GM13977 (cell line): ENCODE data around the gene ADORA3.
A peak's percentile ranks its signal among the peaks of the same experiment; 100 is the strongest.

Experiments
- DNase-seq: peaks from one replicate; pipeline ENCODE4 v3.0.0; 2012; ENCODE audit warnings: low spot score
- CTCF ChIP-seq: IDR thresholded peaks from 2 replicates; pipeline ENCODE4 v1.5.1; 2012; ENCODE audit warnings: mild to moderate bottlenecking, control low read depth; ENCODE audit not compliant: insufficient read depth; ENCODE audit errors: extremely low read depth, missing control alignments
- in situ Hi-C: fragments of 300-500 bp; cut with MboI; formaldehyde crosslinking; loops from one replicate; pipeline ENCODE4 v1.12.0; 2022; ENCODE audit warnings: low sequenced_read_pairs, low pct_unique_long_range_greater_than_20kb, mixed read lengths, inconsistent platforms; ENCODE audit not compliant: unreplicated experiment

Gene ADORA3

GRCh38 chr1:111476761-111477309 lies 26.6 kb downstream of the ADORA3 start:
- in situ Hi-C loops = no loop called here
- peak; percentile 40 for DNase-seq
- no peak for TF ChIP-seq CTCF

- in situ Hi-C loops = no loop called here
- no peak for DNase-seq
- TF ChIP-seq CTCF = no peak
Measured at GRCh38 chr1:111476214-111476613, 27.2 kb downstream of the ADORA3 start.

GRCh38 chr1:111475701-111476100 lies 27.7 kb downstream of the ADORA3 start:
- DNase-seq = peak; percentile 22
- in situ Hi-C loops = no loop called here
- no peak for TF ChIP-seq CTCF

GRCh38 chr1:111474521-111474920 lies 28.9 kb downstream of the ADORA3 start:
- TF ChIP-seq CTCF = no peak
- DNase-seq = no peak
- in situ Hi-C loops = no loop called here

- no peak for DNase-seq
- in situ Hi-C loops = no loop called here
- TF ChIP-seq CTCF = no peak
Measured at GRCh38 chr1:111474106-111474505, 29.3 kb downstream of the ADORA3 start.

- in situ Hi-C loops = no loop called here
- DNase-seq = no peak
- TF ChIP-seq CTCF = no peak
Measured at GRCh38 chr1:111471538-111471937, 31.9 kb downstream of the ADORA3 start.

GRCh38 chr1:111471012-111471411 lies 32.4 kb downstream of the ADORA3 start:
- DNase-seq = no peak
- in situ Hi-C loops = no loop called here
- TF ChIP-seq CTCF = no peak
